A673 (cell line): Measurements from ENCODE around the gene DENND6B. TPM values are rescaled to one million over a fixed set of nuclear protein-coding genes. Genes with fewer than 3 reads are reported as not detected.

Source experiments
- BruUV-seq: library from RNA; stranded (reverse); fragments of 400-500 nt; replicated peaks from 2 replicates; lab custom pipeline; 2021; lab: Mats Ljungman, UMichigan
- CTCF ChIA-PET: fragments of 300-600 bp; sonication (Branson Sonifier 250); formaldehyde crosslinking; loops from one replicate; lab custom pipeline; 2022; ENCODE audit warnings: antibody characterized with exemption; lab: Charles Lee
- POLR2A ChIA-PET: fragments of 300-600 bp; sonication (Branson Sonifier 250); formaldehyde crosslinking; loops from one replicate; lab custom pipeline; 2022; ENCODE audit warnings: antibody characterized with exemption; ENCODE audit not compliant: low non-redundant PET; lab: Charles Lee
- DNase-seq: peaks from one replicate; pipeline ENCODE4 v3.0.0-alpha.2; 2015; ENCODE audit warnings: low spot score
- H3K27ac ChIP-seq: fragments of 200-600 bp; sonication (generic); 2 replicates; pipeline ENCODE4 v1.5.1; 2016; ENCODE audit warnings: mixed run types, low read depth, mild to moderate bottlenecking, mixed read lengths, antibody characterized with exemption, low read length; ENCODE audit not compliant: poor library complexity, severe bottlenecking
- H3K27me3 ChIP-seq: fragments of 200-600 bp; sonication (generic); replicated peaks from 2 replicates; pipeline ENCODE4 v1.6.1; 2017; ENCODE audit warnings: mixed run types, low read depth, mild to moderate bottlenecking, mixed read lengths, antibody characterized with exemption, low read length; ENCODE audit not compliant: insufficient read depth, poor library complexity
- H3K36me3 ChIP-seq: fragments of 200-600 bp; sonication (generic); 2 replicates; pipeline ENCODE4 v1.6.1; 2016; ENCODE audit warnings: mixed run types, mild to moderate bottlenecking, mixed read lengths, antibody characterized with exemption, low read length; ENCODE audit not compliant: insufficient read depth, poor library complexity, severe bottlenecking
- H3K4me1 ChIP-seq: fragments of 200-600 bp; sonication (generic); 2 replicates; pipeline ENCODE4 v1.6.1; 2017; ENCODE audit warnings: mixed run types, mild to moderate bottlenecking, mixed read lengths, antibody characterized with exemption, low read length; ENCODE audit not compliant: insufficient read depth, poor library complexity, severe bottlenecking
- H3K4me3 ChIP-seq: fragments of 200-600 bp; sonication (generic); 2 replicates; pipeline ENCODE4 v1.5.1; 2016; ENCODE audit warnings: low read depth, mixed run types, mild to moderate bottlenecking, mixed read lengths, low read length; ENCODE audit not compliant: poor library complexity, severe bottlenecking
- H3K9me3 ChIP-seq: fragments of 200-600 bp; sonication (generic); 2 replicates; pipeline ENCODE4 v1.6.1; 2016; ENCODE audit warnings: mixed run types, low read depth, mild to moderate bottlenecking, mixed read lengths, antibody characterized with exemption, low read length; ENCODE audit not compliant: poor library complexity, severe bottlenecking
- CTCF ChIP-seq: fragments of 300-800, 200-600 bp; sonication (generic); conservative IDR thresholded peaks from 2 replicates; pipeline ENCODE4 v1.5.1; 2017; ENCODE audit warnings: low read depth, mild to moderate bottlenecking, antibody characterized with exemption, low read length, moderate library complexity, mixed read lengths
- EZH2 ChIP-seq: fragments of 200-600 bp; sonication (generic); IDR thresholded peaks from 2 replicates; pipeline ENCODE4 v1.6.1; 2017; ENCODE audit warnings: borderline replicate concordance, low read depth, mild to moderate bottlenecking, mixed read lengths, antibody characterized with exemption, low read length; ENCODE audit not compliant: poor library complexity, severe bottlenecking
- intact Hi-C: fragments of 100-400 bp; cut with micrococcal nuclease; formaldehyde crosslinking; loops from one replicate; pipeline ENCODE4 v1.10.0; 2022; ENCODE audit not compliant: unreplicated experiment
- total RNA-seq: library from RNA; stranded (reverse); gene quantifications from 2 replicates; pipeline ENCODE4 v1.2.3, GENCODE V29; 2021

DENND6B gene
- total RNA-seq, 1 experiment from 2014 or later = 5.3 TPM

- intact Hi-C loops = no loop called here
- Histone ChIP-seq H3K4me1 (peaks cover under 1% of the 10 kb centered on the region), H3K27ac (no peak overlapping the region), H3K9me3 (no peaks in the 10 kb centered on the region), H3K4me3 (no peak overlapping the region), H3K36me3 (no peaks in the 10 kb centered on the region), H3K27me3 (no peaks in the 10 kb centered on the region)
- no peak for TF ChIP-seq CTCF
- no peak for TF ChIP-seq EZH2
- CTCF ChIA-PET = no interaction called here
- DNase-seq = no peak
- POLR2A ChIA-PET = no interaction called here
- no TSS peak for BruUV-seq
Observed at GRCh38 chr22:50314081-50314454, 12.7 kb downstream of the DENND6B start.

DNA sequence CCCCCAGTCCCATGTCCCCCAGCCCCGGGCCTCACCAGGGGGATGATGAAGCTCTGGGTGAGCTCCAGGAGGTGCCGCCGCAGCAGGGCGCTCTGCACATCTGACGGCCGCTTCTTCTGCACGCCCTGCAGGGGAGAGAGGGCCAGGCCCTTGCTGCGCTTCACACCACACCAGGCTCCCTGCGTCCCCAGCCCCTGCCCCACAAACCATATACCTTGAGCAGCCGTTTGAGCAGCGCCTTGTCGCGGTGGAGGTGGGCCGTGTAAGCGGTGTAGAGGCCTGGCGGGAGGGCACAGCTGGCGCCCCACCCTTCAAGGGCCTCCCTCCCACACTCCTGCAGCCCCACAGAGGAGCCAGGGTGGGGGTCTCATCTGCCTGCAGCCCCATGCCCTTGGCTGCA lies 13.2 kb downstream of the DENND6B start:
- H3K27ac ChIP-seq = no peak overlapping the region
- H3K27me3 ChIP-seq = no peaks in the 10 kb centered on the region
- H3K4me3 ChIP-seq = no peak overlapping the region
- peaks cover 5% of the 10 kb centered on the region for H3K4me1 ChIP-seq
- BruUV-seq = no TSS peak
- POLR2A ChIA-PET = no interaction called here
- no peak for DNase-seq
- no peaks in the 10 kb centered on the region for H3K9me3 ChIP-seq
- intact Hi-C loops = no loop called here
- H3K36me3 ChIP-seq = no peaks in the 10 kb centered on the region
- CTCF ChIA-PET = no interaction called here
- TF ChIP-seq CTCF (no peak), EZH2 (no peak)

DNA sequence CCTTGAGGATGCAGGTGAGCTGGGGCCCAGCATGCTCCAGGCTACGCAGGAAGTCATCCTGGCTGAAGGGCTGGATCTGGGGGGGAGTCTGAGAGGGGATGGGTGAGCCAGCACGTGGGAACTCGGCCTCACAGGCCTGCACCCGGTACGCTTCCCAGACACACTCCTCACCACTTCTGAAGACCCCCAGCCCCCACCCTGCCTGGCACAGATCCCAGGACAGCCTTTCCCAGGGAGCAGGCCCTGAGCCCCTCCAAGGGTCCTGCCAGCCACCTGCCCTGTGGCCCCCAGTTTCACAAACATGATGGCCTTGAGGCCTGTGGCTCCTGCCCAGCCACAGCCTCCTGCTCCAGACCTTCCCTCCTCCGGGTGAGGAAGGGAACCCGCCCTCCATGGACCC lies 13.8 kb downstream of the DENND6B start:
- Histone ChIP-seq H3K4me1 (peaks cover 8% of the 10 kb centered on the region), H3K27ac (no peak overlapping the region), H3K27me3 (no peaks in the 10 kb centered on the region), H3K4me3 (no peak overlapping the region), H3K36me3 (no peaks in the 10 kb centered on the region), H3K9me3 (no peaks in the 10 kb centered on the region)
- intact Hi-C loops = no loop called here
- no peak for DNase-seq
- ChIA-PET POLR2A (interaction anchor here (0.6 kb wide), 1 partner anchor 263 kb away, joined by 3 read pairs; no protein-coding TSS in a partner anchor), CTCF (no interaction called here)
- TF ChIP-seq EZH2 (no peak), CTCF (no peak)
- no TSS peak for BruUV-seq
